A673 (cell line): Measurements from ENCODE around the gene HMOX2. TPM values are rescaled to one million over a fixed set of nuclear protein-coding genes. Genes with fewer than 3 reads are reported as not detected.

Source experiments
- BruUV-seq: library from RNA; stranded (reverse); fragments of 400-500 nt; replicated peaks from 2 replicates; lab custom pipeline; 2021; lab: Mats Ljungman, UMichigan
- CTCF ChIA-PET: fragments of 300-600 bp; sonication (Branson Sonifier 250); formaldehyde crosslinking; loops from one replicate; lab custom pipeline; 2022; ENCODE audit warnings: antibody characterized with exemption; lab: Charles Lee
- POLR2A ChIA-PET: fragments of 300-600 bp; sonication (Branson Sonifier 250); formaldehyde crosslinking; loops from one replicate; lab custom pipeline; 2022; ENCODE audit warnings: antibody characterized with exemption; ENCODE audit not compliant: low non-redundant PET; lab: Charles Lee
- DNase-seq: peaks from one replicate; pipeline ENCODE4 v3.0.0-alpha.2; 2015; ENCODE audit warnings: low spot score
- H3K27ac ChIP-seq: fragments of 200-600 bp; sonication (generic); 2 replicates; pipeline ENCODE4 v1.5.1; 2016; ENCODE audit warnings: mixed run types, low read depth, mild to moderate bottlenecking, mixed read lengths, antibody characterized with exemption, low read length; ENCODE audit not compliant: poor library complexity, severe bottlenecking
- H3K27me3 ChIP-seq: fragments of 200-600 bp; sonication (generic); replicated peaks from 2 replicates; pipeline ENCODE4 v1.6.1; 2017; ENCODE audit warnings: mixed run types, low read depth, mild to moderate bottlenecking, mixed read lengths, antibody characterized with exemption, low read length; ENCODE audit not compliant: insufficient read depth, poor library complexity
- H3K36me3 ChIP-seq: fragments of 200-600 bp; sonication (generic); 2 replicates; pipeline ENCODE4 v1.6.1; 2016; ENCODE audit warnings: mixed run types, mild to moderate bottlenecking, mixed read lengths, antibody characterized with exemption, low read length; ENCODE audit not compliant: insufficient read depth, poor library complexity, severe bottlenecking
- H3K4me1 ChIP-seq: fragments of 200-600 bp; sonication (generic); 2 replicates; pipeline ENCODE4 v1.6.1; 2017; ENCODE audit warnings: mixed run types, mild to moderate bottlenecking, mixed read lengths, antibody characterized with exemption, low read length; ENCODE audit not compliant: insufficient read depth, poor library complexity, severe bottlenecking
- H3K4me3 ChIP-seq: fragments of 200-600 bp; sonication (generic); 2 replicates; pipeline ENCODE4 v1.5.1; 2016; ENCODE audit warnings: low read depth, mixed run types, mild to moderate bottlenecking, mixed read lengths, low read length; ENCODE audit not compliant: poor library complexity, severe bottlenecking
- H3K9me3 ChIP-seq: fragments of 200-600 bp; sonication (generic); 2 replicates; pipeline ENCODE4 v1.6.1; 2016; ENCODE audit warnings: mixed run types, low read depth, mild to moderate bottlenecking, mixed read lengths, antibody characterized with exemption, low read length; ENCODE audit not compliant: poor library complexity, severe bottlenecking
- EZH2 ChIP-seq: fragments of 200-600 bp; sonication (generic); IDR thresholded peaks from 2 replicates; pipeline ENCODE4 v1.6.1; 2017; ENCODE audit warnings: borderline replicate concordance, low read depth, mild to moderate bottlenecking, mixed read lengths, antibody characterized with exemption, low read length; ENCODE audit not compliant: poor library complexity, severe bottlenecking
- intact Hi-C: fragments of 100-400 bp; cut with micrococcal nuclease; formaldehyde crosslinking; loops from one replicate; pipeline ENCODE4 v1.10.0; 2022; ENCODE audit not compliant: unreplicated experiment
- total RNA-seq: library from RNA; stranded (reverse); gene quantifications from 2 replicates; pipeline ENCODE4 v1.2.3, GENCODE V29; 2021
- TF ChIP-seq, protein P1 (sequence below): fragments of 300-800, 200-600 bp; sonication (generic); conservative IDR thresholded peaks from 2 replicates; pipeline ENCODE4 v1.5.1; 2017; ENCODE audit warnings: low read depth, mild to moderate bottlenecking, antibody characterized with exemption, low read length, moderate library complexity, mixed read lengths

Gene HMOX2
- total RNA-seq, 1 experiment from 2014 or later, result 63.0 TPM

DNA sequence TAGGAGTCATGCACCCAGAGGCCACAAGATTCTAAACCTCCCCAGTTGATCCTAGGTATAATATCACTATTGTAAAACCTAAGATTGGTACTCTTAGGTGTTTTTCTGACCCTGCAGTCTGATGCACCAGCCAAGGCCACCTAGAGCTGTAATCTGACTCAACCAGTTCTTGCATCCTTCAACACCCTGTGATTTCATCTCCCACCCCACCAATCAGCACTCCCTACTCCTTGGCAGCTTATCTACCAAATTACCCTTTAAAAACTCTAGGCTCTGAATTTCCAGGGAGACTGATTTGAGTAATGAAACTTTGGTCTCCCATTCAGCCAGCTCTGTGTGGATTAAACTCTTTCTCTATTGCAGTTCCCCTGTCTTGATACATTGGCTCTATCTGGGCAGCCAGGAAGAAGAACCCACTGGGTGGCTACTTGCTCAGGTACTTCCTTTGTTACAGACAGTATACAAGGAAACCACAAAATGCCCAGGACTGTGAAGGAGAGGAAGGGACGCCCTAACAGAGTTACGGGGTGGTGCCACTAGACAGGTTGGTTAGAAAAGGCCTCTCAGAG lies 63.6 kb downstream of the HMOX2 start:
- peaks cover 14% of the 10 kb centered on the region for H3K9me3 ChIP-seq
- H3K4me3 ChIP-seq, result no peak overlapping the region
- POLR2A ChIA-PET, result no interaction called here
- intact Hi-C loops, result no loop called here
- H3K27ac ChIP-seq, result no peak overlapping the region
- no peak for TF ChIP-seq EZH2
- TF ChIP-seq, protein P1, sequence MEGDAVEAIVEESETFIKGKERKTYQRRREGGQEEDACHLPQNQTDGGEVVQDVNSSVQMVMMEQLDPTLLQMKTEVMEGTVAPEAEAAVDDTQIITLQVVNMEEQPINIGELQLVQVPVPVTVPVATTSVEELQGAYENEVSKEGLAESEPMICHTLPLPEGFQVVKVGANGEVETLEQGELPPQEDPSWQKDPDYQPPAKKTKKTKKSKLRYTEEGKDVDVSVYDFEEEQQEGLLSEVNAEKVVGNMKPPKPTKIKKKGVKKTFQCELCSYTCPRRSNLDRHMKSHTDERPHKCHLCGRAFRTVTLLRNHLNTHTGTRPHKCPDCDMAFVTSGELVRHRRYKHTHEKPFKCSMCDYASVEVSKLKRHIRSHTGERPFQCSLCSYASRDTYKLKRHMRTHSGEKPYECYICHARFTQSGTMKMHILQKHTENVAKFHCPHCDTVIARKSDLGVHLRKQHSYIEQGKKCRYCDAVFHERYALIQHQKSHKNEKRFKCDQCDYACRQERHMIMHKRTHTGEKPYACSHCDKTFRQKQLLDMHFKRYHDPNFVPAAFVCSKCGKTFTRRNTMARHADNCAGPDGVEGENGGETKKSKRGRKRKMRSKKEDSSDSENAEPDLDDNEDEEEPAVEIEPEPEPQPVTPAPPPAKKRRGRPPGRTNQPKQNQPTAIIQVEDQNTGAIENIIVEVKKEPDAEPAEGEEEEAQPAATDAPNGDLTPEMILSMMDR, result no peak
- H3K36me3 ChIP-seq, result no peaks in the 10 kb centered on the region
- DNase-seq, result no peak
- no peaks in the 10 kb centered on the region for H3K27me3 ChIP-seq
- H3K4me1 ChIP-seq, result peaks cover 3% of the 10 kb centered on the region
- BruUV-seq, result no TSS peak
- CTCF ChIA-PET, result no interaction called here

DNA sequence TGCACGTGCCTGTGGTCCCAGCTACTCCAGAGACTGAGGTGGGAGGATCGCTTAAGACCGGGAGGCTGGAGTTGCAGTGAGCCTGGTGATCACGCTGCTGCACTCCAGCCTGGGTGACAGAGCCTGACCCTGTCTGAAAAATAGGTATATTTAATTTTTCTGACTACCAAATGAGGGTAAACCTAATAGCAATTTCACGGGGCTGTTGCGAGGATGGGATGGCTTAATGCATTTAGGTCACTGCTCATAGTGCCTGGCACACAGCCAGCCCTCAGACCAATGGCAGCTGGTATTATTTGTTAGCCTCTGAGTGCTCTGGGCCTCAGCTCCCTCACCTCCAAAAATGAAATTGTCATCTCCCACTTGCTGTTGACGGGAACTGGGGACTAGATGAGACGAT lies 68.3 kb downstream of the HMOX2 start:
- intact Hi-C loops, result no loop called here
- ChIA-PET POLR2A (no interaction called here), CTCF (no interaction called here)
- no peak for DNase-seq
- no peaks in the 10 kb centered on the region for H3K4me1 ChIP-seq
- H3K27me3 ChIP-seq, result no peaks in the 10 kb centered on the region
- H3K4me3 ChIP-seq, result no peak overlapping the region
- no TSS peak for BruUV-seq
- H3K36me3 ChIP-seq, result no peaks in the 10 kb centered on the region
- peaks cover 7% of the 10 kb centered on the region for H3K9me3 ChIP-seq
- H3K27ac ChIP-seq, result no peak overlapping the region
- no peak for TF ChIP-seq EZH2
- TF ChIP-seq, protein P1, result no peak

DNA sequence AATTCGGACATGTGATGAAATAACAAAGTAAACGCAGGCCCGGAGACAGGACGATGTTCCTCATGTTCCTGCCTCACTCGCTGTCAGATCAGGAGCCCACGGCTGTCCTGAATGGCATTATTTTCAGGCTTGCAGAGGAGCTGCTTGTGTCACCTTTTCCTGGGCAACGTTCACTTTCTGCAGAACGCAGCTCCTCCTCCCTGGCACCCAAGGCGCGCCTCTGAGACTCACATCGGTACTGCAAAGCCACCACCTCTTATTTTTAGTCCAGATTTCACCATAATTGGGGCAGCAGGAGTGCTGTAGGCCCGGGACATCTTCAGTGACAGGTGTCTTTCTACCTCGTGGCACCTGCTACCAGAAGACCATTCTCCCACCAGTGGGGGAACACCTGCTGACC lies 71.9 kb downstream of the HMOX2 start:
- H3K4me1 ChIP-seq, result no peaks in the 10 kb centered on the region
- DNase-seq, result no peak
- BruUV-seq, result no TSS peak
- H3K27ac ChIP-seq, result no peak overlapping the region
- CTCF ChIA-PET, result interaction anchor here (0.6 to 1.0 kb wide), 9 partner anchors 10 to 174 kb away, joined by 3 to 11 read pairs (median 3); partner anchors contain the start of gene CDIP1
- H3K27me3 ChIP-seq, result peaks cover 6% of the 10 kb centered on the region
- H3K9me3 ChIP-seq, result no peaks in the 10 kb centered on the region
- H3K36me3 ChIP-seq, result no peaks in the 10 kb centered on the region
- POLR2A ChIA-PET, result no interaction called here
- intact Hi-C loops, result loop anchor here (2.0 kb wide), 1 partner anchor 41 kb away; no protein-coding TSS in a partner anchor
- TF ChIP-seq EZH2, result no peak
- TF ChIP-seq, protein P1, result no peak
- H3K4me3 ChIP-seq, result no peak overlapping the region
